Testis (tissue), 3 donors: ENCODE results near the gene TUBB4A. TPM values are rescaled to one million over a fixed set of nuclear protein-coding genes. Genes with fewer than 3 reads are reported as not detected.

Experiments
- DNase-seq: peaks from one replicate; pipeline ENCODE4 v3.0.0-alpha.2; 2019
- H3K27ac ChIP-seq, 2 donors: fragments of 200-600 bp; sonication (generic); one replicate each; pipeline ENCODE4 v1.5.1; 2019
- H3K27me3 ChIP-seq: fragments of 200-600 bp; sonication (generic); one replicate; pipeline ENCODE4 v1.5.1; 2019
- H3K36me3 ChIP-seq: fragments of 200-600 bp; sonication (generic); one replicate; pipeline ENCODE4 v1.5.1; 2017; ENCODE audit warnings: low read depth; ENCODE audit errors: missing control alignments
- H3K4me1 ChIP-seq: fragments of 200-600 bp; sonication (generic); one replicate; pipeline ENCODE4 v1.5.1; 2019
- H3K4me3 ChIP-seq, 2 donors: fragments of 200-600 bp; sonication (generic); one replicate each; pipeline ENCODE4 v1.5.1; 2017 to 2019
- H3K9me3 ChIP-seq: fragments of 200-600 bp; sonication (generic); one replicate; pipeline ENCODE4 v1.5.1; 2017
- POLR2A ChIP-seq: fragments of 450-650 bp; IDR thresholded peaks from one replicate; pipeline ENCODE4 v1.6.1; 2017; ENCODE audit warnings: antibody characterized with exemption, mild to moderate bottlenecking, moderate library complexity
- WGBS, 2 donors: methylation state at CpG; one replicate each; pipeline ENCODE4 v1.1.5; 2018; 5-methylcytosine and 5-hydroxymethylcytosine counted together
- intact Hi-C: fragments of 100-400 bp; cut with DNase I; formaldehyde crosslinking; loops from one replicate; pipeline ENCODE4 v1.15.1; 2023; ENCODE audit warnings: low total_unique reads
- polyA plus RNA-seq: library from polyadenylated mRNA; stranded (reverse); fragments of 350-450 nt; fragmentation: Illumina TruSeq; extraction: RNeasy Lipid Tissue Mini Kit (QIAGEN cat#74804); gene quantifications from one replicate; pipeline ENCODE4 v1.2.3, GENCODE V29; 2014; ENCODE audit warnings: low read depth, low replicate concordance; ENCODE audit not compliant: insufficient read depth
- total RNA-seq, 2 donors: library from RNA; depleted of rRNA; stranded (reverse); fragments of >200 nt; gene quantifications; one replicate each; pipeline ENCODE4 v1.2.3, GENCODE V29; 2016
- TF ChIP-seq, protein P1 (sequence below), 3 experiments: fragments of 450-650 bp in 2 of 3; fragments of 200-600 bp in 1 of 3; sonication (generic) in 1 of 3; IDR thresholded peaks; one replicate each; pipeline ENCODE4 v1.5.1; 2016 to 2019; ENCODE audit warnings: antibody characterized with exemption in 3 of 3, mild to moderate bottlenecking in 2 of 3, moderate library complexity in 1 of 3

The TUBB4A gene
- total and polyA plus RNA-seq, 3 donors from 2014 or later = 205 to 277 (median 217) TPM

DNA sequence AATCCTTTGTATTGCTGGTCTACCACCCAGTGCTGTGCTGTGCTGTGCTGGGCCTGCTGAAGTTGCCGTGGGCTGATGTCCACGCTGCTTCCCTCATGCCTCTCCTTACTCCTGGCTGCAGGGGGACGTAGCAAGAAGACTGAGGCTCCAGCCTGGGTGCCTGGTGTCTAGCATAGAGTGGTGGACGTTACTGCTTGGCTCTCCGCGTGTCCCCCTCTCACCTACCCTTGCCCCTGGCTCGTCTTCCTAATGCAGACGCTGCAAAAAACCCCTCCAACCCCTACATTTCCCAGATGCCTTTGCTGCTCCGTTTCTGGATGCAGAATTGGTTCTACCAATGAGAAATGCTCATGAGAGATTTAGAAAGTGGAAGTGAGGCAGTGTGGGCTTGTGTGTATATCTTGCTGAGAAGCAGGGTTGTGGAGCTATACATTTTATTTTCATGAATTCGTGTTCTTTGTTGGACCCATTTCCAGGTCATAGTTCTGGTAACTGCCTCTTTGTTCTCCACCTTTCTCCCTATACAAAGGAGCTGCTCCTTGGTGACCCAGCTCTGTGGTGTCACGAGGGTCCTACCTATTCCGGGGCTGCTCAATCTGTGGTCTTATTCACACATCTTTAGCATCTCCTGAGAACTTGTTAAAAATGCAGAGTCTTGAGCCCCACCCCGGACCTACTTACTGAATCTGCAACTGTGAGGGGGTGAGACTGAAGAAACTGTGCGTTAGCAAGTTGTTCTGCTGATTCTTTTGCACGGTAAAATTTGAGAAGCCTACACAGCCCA is 12.6 kb downstream of the TUBB4A start:
- DNase-seq = no peak
- WGBS, 2 donors = 62 to 72% methylated on average over 15 of the region's 15 CpGs
- TF ChIP-seq, protein P1, sequence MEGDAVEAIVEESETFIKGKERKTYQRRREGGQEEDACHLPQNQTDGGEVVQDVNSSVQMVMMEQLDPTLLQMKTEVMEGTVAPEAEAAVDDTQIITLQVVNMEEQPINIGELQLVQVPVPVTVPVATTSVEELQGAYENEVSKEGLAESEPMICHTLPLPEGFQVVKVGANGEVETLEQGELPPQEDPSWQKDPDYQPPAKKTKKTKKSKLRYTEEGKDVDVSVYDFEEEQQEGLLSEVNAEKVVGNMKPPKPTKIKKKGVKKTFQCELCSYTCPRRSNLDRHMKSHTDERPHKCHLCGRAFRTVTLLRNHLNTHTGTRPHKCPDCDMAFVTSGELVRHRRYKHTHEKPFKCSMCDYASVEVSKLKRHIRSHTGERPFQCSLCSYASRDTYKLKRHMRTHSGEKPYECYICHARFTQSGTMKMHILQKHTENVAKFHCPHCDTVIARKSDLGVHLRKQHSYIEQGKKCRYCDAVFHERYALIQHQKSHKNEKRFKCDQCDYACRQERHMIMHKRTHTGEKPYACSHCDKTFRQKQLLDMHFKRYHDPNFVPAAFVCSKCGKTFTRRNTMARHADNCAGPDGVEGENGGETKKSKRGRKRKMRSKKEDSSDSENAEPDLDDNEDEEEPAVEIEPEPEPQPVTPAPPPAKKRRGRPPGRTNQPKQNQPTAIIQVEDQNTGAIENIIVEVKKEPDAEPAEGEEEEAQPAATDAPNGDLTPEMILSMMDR (IDR thresholded peaks at IDR 0.05) = no peak
- no peak for TF ChIP-seq POLR2A

DNA sequence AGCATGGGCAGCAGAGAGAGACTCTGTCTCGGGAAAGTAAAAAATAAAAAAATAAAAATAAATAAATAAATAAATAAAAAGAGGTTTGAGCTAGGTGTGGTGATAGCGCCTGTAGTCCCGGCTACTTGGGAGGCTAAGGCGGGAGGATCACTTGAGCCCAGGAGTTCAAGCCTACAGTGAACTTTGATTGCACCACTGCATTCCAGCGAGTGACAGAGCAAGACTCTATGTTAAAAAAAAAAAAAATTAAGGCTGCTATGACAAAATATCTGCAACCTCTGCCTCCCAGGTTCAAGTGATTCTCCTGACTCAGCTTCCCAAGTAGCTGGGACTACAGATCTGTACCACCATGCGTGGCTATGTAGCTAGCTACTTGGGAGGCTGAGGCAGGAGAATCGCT is 17.3 kb downstream of the TUBB4A start:
- DNase-seq = no peak
- intact Hi-C loops = no loop called here
- H3K27ac ChIP-seq = no peak overlapping the region
- H3K4me3 ChIP-seq = no peak overlapping the region
- TF ChIP-seq, protein P1 (IDR thresholded peaks at IDR 0.05) = no peak
- no peak for TF ChIP-seq POLR2A
- no peaks in the 10 kb centered on the region for H3K4me1 ChIP-seq
- H3K36me3 ChIP-seq = no peaks in the 10 kb centered on the region
- no peaks in the 10 kb centered on the region for H3K9me3 ChIP-seq
- WGBS, 2 donors = 91 to 95% methylated on average over 7 of the region's 7 CpGs
- H3K27me3 ChIP-seq = no peaks in the 10 kb centered on the region

More for the DNA sequence above, 12.6 kb downstream of the TUBB4A start:
- no peaks in the 10 kb centered on the region for H3K36me3 ChIP-seq
- no peak overlapping the region for H3K27ac ChIP-seq
- no peaks in the 10 kb centered on the region for H3K9me3 ChIP-seq
- H3K4me3 ChIP-seq = no peak overlapping the region
- intact Hi-C loops = no loop called here
- no peaks in the 10 kb centered on the region for H3K27me3 ChIP-seq
- no peaks in the 10 kb centered on the region for H3K4me1 ChIP-seq

DNA sequence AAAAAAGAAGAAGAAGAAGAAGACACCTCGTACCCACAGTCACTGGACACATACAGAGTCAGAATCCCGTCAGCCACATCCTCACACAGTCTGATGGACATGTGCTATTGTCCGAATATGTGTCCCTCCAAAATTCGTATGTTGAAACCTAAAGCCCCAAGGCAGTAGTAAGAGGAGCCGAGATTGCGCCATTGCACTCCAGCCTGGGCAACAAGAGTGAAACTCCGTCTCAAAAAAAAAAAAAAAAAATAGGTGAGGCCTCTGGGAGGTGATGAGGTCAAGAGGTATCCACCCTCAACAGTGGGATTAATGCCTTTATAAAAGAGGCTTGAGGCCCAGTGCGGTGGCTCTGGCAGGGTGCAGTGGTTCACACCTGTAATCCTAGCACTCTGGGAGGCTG is 17.9 kb downstream of the TUBB4A start:
- Histone ChIP-seq H3K4me1 (no peaks in the 10 kb centered on the region), H3K27me3 (no peaks in the 10 kb centered on the region), H3K4me3 (no peak overlapping the region), H3K9me3 (no peaks in the 10 kb centered on the region), H3K27ac (no peak overlapping the region), H3K36me3 (no peaks in the 10 kb centered on the region)
- WGBS, 2 donors = 91 to 92% methylated on average over 8 of the region's 8 CpGs
- no peak for DNase-seq
- TF ChIP-seq, protein P1 (IDR thresholded peaks at IDR 0.05) = no peak
- intact Hi-C loops = no loop called here

DNA sequence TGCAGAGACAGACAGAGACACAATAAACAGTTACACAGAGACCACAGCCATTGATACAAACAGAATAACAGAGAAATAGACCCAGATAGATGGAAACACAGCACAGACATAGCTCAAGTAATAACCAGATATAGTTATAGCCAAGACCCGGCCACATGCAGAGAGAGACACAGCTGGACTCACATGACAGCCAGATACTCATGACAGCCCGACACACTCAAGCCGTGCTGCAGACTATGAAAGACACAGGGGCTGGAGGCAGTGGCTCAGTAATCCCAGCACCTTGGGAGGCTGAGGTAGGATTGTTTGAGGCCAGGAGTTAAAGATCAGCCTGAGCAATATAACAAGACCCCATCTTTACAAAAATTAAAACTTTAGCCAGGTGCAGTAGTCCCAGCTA is 18.9 kb downstream of the TUBB4A start:
- Histone ChIP-seq H3K27me3 (no peaks in the 10 kb centered on the region), H3K27ac (no peak overlapping the region), H3K4me1 (no peaks in the 10 kb centered on the region), H3K36me3 (no peaks in the 10 kb centered on the region), H3K4me3 (no peak overlapping the region), H3K9me3 (no peaks in the 10 kb centered on the region)
- 48 to 52% methylated on average over 3 of the region's 3 CpGs for WGBS, 2 donors
- intact Hi-C loops = no loop called here
- TF ChIP-seq, protein P1 (IDR thresholded peaks at IDR 0.05) = no peak
- TF ChIP-seq POLR2A = no peak
- no peak for DNase-seq

DNA sequence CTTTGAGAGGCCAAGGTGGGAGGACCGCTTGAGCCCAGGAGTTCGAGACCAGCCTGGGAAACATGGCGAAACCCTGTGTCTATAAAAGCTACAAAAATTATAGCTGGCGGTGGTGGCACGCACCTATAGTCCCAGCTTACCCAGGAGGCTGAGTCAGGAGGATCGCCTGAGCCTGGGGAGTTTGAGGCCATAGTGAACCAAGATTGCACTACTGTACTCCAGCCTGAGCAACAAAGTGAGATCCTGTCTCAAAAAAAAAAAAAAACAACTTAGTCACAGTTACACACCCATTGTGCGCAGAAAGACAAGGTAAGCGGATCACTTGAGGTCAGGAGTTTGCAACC is 19.8 kb downstream of the TUBB4A start:
- Histone ChIP-seq H3K27me3 (no peaks in the 10 kb centered on the region), H3K4me3 (no peak overlapping the region), H3K27ac (no peak overlapping the region), H3K4me1 (no peaks in the 10 kb centered on the region), H3K9me3 (no peaks in the 10 kb centered on the region), H3K36me3 (no peaks in the 10 kb centered on the region)
- DNase-seq = no peak
- TF ChIP-seq, protein P1 (IDR thresholded peaks at IDR 0.05) = no peak
- TF ChIP-seq POLR2A = no peak
- WGBS, 2 donors = 96 to 97% methylated on average over 8 of the region's 8 CpGs
- intact Hi-C loops = no loop called here
